T-helper 1 cell treated with Interleukin-12 subunit alpha and Interleukin-12 subunit beta and Interleukin-4 antibody, amounts not matched to agents 30 ng/mL and 1 ng/mL, for 36 hours (primary cell): ENCODE data around the gene COL5A1. TPM values are rescaled to one million over a fixed set of nuclear protein-coding genes. Genes with fewer than 3 reads are reported as not detected.

Source experiments
- intact Hi-C: fragments of 100-400 bp; cut with micrococcal nuclease; formaldehyde crosslinking; loops from one replicate; pipeline ENCODE4 v1.15.1; 2024
- total RNA-seq: library from RNA; stranded (reverse); gene quantifications from 2 replicates; pipeline ENCODE4 v1.2.3, GENCODE V29; 2022

The COL5A1 gene
- total RNA-seq, 1 donor from 2014 or later, result 0.02 TPM

DNA sequence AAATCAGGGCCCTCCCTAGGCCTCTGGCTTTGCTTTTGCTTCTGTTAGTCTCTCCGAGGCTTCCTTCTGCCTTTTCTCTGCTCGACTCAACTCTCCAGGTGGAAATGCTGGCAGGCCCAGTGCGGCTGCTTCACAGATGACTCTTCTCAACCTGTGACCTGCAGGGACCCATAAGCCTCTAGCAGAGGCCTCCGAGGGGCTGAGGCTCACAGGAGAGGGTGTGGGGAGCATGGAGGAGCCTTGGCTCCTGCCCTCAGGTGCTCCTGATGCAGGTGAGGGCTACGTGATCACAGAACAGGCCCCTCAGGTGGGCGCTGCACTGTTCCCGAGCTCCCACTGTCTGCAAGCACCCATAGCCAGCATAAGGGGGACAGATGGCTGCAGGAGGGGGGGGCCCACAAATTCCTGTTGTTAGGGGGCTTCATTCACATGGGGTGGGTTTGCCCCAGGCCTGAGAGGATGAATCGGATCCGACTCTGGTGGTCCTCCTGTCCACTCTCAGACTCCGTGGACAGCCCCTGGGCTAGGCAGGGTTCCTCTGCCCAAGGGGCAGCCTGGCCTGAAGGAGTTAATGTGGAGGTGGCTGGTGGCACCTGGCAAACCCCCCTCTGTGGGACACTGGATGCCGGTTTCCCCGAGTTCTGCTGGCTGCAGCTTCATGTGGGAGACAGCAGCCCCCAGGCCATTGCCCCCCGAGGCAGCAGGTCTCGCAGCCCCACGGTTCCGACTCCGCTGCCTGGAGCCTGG lies 228.1 kb downstream of the COL5A1 start:
- intact Hi-C loops, result no loop called here

DNA sequence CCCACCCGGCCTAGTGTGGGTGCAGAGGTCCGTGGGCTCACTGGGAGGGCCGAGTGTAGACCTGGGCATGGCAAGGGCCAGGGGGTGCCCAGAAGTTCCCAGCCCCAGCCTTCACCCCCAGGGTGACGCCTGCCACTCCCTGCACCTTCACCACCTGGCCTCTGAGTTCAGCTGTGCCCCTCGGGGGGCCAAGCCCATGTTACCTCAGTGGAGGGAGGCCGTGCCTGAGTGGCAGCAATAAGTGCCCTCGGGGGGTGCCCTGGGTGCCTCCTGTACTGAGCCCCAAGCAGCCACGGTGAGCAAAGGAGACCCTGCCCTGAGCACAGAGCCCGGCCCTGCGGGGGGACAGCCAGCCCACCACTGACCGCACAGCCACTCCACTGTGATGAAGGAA lies 228.7 kb downstream of the COL5A1 start:
- intact Hi-C loops, result no loop called here

DNA sequence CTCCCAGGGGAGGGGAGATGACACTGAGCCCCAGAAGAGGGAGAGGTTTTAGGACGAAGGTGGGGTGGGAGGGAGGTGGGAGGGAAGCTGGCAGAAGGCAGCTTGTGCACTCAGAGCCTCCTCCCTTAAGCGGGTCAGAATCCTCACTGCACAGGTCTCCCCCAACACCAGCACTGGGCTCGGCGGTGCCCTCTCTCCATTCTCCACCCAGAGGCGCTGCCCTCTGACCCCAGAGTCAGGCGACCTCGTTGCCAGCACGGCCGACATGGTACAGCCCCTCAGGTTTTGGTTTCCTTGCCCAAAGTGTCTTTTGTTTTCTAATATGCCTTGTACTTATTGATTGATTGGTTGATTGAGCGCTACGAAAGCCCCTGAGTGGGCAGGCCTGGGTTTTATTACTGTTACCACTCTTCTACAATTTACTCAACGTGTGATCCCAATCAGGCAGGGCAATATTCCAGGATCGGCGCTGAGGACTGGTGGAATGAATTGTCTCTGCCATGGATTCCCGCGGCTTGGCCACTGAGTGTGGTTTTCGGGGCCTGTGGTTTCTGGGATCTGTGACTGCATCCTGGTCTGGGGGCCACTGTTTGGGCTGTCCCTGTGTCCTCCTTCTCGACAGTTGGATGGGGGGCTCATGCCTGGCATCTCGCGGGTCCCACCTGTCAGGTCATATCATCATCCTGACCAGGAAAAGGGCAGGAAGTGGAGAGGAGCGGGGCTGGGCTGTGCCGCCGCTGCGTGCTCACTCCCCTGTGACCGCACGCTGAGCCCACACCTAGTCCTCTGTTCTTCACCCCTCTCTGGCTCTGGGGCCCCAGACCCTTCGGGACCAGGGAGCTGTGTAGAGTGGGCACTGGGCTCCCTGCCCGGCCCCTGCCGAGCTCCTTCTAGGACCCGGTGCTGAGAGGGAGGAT lies 229.4 kb downstream of the COL5A1 start:
- intact Hi-C loops, result no loop called here

DNA sequence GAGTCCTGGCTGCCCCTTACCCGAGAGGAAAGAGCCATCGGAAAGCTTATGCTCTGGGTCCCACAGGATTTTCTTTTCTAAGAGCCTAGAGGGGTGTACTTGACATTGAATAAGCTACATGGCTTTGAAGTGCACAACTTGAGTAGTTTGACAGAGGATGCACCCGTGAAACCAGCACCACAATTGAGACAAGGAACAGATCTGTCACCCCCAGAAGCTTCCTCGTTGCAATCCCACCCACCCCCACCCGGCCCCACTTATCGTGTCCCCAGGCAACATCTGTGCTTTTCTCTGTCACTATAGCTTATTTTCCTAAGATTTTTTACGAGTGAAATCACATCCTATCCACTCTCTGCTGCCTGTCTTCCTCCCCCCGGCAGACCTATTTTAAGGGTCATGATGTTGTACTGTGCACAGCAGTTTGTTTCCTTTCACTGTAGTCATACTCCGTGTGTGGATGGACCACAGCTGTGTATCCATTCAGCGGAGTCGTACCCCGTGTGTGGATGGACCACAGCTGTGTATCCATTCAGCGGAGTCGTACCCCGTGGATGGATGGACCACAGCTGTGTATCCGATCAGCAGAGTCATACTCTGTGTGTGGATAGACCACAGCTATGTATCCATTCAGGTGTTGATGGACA lies 230.2 kb downstream of the COL5A1 start:
- intact Hi-C loops, result no loop called here

DNA sequence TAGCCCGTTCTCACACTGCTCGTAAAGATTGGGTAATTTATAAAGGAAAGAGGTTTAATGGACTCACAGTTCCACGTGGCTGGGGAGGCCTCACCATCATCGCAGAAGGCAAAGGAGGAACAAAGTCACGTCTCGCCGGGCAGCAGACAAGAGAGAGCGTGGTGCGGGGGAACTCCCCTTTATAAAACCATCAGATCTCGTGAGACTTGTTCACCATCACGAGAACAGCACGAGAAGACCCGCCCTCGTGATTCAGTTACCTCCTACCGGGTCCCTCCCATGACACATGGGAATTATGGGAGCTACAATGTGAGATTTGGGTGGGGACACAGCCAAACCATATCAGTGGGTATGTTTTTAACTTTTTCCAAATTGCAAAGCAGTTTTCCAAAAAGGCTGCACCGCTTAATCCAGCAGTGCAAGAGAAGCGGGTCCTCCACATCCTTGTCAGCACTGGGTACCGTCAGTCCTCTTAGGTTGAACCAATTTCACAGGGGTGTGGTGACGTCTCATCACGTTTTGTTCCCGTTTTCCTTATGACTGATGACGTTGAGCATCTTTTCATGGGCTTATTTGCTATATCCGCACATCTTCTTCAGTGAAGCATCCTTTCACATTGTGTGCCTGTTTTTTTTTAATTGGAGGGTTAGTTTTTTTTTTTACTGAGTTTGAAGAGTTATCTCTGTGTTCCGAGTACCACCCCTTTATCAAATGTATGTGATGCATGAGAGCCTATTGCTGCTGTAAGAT lies 231.1 kb downstream of the COL5A1 start:
- intact Hi-C loops, result no loop called here

DNA sequence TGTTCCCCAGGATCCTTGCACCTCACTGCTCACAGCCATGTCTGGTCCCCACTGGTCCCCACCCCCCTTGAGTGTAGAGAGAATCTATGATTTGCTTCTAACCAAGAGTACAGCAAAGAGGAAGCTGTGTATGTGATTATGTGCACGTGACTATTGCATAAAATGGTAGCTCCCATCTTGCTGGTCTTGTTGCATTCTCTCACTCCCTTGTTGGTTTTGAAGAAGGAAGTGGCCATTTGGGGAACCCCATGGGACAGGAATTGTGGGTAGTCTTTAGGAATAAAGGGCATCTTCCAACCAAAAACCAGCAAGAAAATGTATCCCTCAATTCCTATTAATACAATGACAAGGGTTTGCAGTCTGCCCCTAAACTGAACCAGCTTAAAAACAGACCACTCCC lies 233.8 kb downstream of the COL5A1 start:
- intact Hi-C loops, result no loop called here

DNA sequence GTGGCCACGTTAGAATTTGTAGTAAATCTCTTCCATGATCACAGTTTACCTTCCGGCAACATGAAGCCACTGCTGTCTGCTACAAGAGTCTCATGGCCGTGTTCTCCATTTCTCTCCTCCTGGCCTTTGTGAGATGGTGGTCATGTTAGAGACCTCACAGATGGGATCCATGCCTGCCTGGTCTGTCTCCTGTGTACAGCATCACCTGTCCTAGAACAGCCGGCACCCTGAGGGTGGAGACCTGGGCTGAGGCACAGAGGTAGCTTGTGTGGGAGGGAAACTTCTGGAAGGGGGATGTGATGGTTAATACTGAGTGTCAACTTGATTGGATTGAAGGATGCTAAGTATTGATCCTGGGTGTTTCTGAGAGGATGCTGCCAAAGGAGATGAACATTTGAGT lies 235.9 kb downstream of the COL5A1 start:
- intact Hi-C loops, result no loop called here

DNA sequence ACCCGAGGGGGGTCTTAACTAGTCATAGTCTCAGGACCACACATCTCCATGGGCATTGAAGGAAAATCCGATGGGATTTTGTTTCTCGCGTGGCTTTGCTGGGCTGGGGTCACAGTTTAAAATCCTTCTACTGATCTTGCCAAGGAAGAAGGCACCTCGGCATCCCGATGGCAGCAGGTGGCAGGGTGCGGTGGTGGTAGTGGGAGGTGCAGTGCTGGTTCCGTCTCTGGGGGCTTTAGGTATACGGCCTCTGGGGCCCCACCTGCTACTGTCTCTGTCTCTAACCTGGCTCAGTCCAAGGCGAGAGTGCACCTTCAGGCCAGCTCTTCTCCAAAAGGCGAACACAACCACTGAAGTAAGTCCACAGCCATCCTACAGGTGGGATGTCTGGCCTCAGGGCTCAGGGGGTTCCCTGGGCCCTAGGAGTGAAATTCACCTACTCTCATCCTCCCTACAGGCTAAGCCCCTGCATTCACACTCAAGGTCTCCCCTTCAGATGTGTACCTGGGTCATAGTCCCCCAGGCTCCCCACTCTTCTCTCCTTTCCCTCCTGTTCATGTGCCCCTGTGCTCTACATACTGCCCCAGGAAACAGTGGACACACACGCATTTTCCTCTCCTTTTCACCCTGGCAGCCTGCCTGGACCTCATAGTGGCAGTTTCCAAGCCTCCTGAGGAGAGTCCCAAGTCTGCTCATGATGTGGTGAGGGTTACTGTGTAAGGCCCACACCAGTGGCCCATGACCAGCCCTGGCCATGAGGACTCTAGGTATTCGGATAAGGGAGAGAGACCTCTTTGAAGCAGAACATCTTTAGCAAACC lies 238.3 kb downstream of the COL5A1 start:
- intact Hi-C loops, result no loop called here

DNA sequence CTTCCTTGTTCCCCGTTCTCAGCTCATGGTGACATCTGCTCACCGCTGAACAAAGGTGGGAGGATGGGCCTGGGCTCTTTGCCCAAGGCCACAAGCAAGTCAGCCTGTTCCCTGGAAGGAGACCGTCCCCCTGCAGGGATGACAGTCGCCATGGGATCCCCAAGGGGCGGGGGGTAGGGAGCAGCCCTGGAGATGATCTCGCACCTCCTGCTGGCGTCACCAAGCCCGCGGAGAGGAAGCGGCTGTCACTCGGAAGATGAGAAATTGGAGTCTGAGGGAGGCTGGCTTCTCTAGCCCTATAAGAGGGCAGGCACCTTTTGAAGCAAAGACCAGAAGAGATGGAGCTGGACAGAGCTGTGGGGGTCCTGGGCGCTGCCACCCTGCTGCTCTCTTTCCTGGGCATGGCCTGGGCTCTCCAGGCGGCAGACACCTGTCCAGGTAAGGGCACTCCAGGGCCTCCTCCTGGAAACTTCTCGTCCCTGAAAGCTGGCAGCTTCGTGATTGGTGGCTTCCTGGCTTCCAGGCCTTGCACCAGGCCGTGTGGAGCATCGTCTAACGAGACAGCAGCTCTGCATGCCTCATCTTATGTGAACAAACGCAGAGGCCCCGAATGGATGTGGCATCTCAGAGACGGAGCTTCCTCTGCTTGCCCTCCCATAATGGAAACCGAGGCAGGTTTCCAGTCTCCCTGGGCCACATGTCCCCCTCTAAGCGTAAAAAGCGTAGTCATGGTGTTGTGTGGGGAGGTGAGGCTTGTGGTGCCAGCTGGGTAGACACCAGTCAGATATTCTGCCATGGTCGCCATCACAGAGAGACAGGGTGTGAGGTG lies 239.1 kb downstream of the COL5A1 start, which contains the start of gene FCN2:
TSS of gene FCN2 (plus strand) at position 327 of the 829 bp plus-strand sequence. CDS start at position 339, 12 bp downstream.
- intact Hi-C loops, result no loop called here

DNA sequence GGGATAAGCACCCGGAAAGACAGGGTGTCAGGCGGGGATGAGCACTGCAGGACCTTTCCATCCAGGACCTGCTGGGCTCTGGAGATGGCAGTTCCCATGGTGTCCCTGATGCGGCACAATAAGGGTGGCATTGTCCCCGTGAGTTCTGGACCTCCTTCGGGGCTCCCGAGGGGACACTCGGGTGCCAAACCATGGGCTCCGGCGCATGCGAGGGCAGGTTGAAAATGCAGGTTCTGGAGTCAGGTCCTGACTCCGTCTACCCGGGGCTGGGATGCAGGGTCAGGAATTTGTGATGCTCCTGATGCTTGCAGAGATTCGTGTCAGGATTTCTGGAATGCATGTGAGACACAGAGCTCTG lies 239.7 kb downstream of the COL5A1 start:
- intact Hi-C loops, result no loop called here

DNA sequence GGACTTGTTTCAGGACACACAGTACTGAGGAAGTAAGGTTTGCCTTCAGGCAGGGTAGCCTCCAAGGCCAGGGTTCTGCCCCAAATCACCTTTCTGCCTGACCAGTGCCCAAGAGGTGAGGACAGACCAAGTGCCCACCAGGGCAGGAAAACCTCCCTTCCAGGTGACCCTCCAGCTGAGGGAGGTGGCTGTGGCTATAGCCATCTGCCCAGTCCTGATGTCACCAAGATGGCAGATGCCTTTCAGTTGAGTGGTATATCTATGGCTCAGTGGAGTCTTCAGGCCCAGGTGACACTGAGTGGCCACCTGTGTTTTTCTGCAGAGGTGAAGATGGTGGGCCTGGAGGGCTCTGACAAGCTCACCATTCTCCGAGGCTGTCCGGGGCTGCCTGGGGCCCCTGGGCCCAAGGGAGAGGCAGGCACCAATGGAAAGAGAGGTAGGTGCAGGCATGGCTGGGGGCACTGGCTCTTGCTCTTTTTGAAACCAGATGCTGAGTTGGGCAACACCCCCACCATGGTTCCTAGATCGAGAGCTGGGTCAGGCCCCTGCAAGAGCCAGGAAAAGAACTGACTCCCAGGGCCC lies 240.7 kb downstream of the COL5A1 start:
- intact Hi-C loops, result no loop called here

DNA sequence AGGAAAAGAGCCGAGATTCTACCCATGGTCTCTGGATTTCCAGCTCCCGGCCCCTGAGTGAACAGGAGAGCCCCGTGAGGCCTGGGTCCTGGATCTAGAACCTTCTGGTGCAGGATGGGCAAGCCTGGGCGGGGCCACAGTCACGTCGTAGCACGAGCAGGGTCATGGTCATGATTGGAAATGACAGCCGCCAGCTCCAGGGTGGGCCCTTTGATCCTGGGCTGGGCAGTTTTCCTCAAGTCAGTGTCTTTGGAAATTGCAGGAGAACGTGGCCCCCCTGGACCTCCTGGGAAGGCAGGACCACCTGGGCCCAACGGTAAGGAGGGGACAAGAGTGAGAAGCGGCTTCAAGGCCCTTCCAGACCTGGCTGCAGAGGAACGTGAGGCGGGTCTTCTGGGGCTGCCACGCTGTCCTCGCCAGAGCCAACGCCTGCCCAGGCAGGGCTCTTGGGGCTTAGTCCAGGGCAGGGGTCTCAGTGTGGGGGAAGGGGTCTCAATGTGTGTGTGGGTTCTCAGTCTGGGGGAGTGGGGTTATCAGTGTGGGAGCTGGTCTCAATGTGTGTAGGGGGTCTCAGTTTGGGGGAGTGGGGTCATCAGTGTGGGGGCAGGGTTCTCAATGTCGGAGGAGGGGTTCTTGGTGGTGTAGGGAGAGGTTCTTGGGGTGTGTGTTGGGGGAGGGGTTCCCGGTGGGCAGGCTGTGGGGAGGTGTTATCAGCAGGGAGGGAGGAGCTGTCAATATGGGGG lies 241.6 kb downstream of the COL5A1 start:
- intact Hi-C loops, result no loop called here

DNA sequence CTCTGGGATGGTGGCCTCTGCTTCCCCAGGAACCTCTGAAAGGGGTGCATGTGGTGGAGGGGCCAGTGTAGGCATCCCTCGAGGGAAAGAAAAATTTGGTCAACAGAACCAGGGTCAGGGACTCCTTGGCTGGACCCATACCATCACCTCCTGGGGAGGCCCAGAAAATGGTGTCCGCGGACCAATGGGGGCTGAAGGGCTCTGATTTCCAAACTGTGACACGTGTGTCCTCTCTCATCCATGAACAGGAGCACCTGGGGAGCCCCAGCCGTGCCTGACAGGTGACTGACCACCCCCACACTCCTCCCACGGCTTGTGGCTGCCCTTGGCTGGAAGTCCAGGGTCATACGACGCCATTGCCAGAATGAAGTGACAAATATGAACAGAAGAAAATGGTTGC lies 242.9 kb downstream of the COL5A1 start:
- intact Hi-C loops, result no loop called here

DNA sequence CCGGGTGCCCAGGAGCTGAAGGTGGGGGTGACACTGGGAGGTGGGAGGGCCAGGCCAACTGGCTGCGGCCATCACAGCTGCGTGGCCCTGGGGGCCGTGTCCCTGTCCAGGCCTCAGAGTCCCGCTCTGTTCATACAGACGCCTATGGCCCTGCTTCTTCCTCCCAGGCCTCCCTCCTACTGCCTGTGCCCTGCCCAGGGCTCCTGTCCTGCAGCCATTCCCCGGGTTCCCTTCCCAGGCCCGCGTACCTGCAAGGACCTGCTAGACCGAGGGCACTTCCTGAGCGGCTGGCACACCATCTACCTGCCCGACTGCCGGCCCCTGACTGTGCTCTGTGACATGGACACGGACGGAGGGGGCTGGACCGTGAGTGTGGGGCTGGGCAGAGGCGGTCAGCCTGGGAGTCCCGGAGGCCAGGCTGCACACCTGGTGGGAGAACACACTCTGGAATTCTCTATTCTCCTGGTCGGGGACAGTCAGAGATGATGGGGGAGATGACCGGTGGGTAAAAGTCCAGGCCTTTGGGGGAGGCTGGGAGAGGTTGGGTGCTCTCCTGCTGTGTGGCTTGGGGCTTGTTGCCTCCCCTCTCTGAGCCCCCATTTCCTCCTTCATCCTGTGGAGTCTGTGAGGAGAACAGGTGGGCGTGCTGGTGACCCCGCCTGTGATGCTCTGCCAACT lies 243.5 kb downstream of the COL5A1 start:
- intact Hi-C loops, result no loop called here

DNA sequence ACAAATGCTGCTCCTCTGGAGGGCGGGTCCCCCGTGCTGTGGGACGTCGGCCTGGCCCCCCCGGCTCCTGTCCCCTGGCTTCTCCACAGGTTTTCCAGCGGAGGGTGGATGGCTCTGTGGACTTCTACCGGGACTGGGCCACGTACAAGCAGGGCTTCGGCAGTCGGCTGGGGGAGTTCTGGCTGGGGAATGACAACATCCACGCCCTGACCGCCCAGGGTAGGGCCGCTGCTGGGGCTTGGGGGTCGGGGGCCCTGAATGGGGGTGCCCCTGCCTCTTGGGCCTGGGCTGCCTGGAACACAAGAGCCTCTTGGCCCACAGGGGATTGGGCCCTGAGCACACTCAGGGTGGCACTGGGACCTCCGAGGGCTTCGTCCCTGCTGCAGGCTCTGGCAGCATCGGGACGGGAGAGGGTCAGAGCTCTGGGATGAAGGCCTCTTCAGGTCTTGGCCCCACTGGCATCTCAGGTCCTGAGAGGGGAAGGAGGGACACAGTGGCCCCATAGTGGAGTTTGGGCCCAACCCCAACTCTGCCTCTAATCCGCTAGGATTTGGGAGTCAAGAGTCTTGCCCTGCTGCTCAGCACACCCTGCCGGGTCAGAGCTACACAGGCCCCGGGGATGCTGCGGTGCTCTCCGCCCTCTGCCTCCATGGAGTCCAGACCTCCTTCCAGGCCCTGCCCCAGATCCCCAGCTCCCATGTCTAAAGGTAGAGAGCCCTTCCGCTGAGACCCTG lies 244.2 kb downstream of the COL5A1 start:
- intact Hi-C loops, result no loop called here

DNA sequence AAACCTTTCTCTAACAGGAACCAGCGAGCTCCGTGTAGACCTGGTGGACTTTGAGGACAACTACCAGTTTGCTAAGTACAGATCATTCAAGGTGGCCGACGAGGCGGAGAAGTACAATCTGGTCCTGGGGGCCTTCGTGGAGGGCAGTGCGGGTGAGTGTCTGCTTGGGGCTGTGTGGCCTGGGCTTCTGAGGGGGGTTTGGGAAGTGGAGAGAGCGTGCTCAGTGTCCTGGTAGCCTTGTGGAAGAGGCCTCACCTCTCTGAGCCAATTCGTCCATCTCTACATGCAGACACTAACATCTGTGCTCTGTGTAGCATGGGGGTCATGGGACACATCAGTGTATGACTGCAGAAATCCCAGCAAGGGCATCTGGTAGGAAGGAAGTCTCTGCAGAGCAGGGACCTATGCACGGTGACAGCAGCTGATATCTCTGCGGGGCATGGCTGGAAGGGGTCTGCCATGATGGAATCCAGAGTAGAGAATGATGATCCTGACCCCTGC lies 244.9 kb downstream of the COL5A1 start:
- intact Hi-C loops, result no loop called here

DNA sequence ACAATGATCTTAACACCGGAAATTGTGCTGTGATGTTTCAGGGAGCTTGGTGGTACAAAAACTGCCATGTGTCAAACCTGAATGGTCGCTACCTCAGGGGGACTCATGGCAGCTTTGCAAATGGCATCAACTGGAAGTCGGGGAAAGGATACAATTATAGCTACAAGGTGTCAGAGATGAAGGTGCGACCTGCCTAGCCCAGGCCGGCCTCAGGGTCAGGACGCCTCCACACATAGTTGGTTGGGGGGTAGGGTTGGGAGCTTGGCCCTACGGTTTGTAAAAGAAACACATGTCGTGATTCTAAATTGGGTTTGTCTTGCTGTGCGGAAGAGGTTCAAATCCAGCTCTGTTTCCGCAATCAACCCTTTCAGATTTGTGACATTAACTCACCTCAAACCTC lies 245.6 kb downstream of the COL5A1 start:
- intact Hi-C loops, result no loop called here
